Right ventricle myocardium inferior (tissue), 1 donor: ENCODE data around the gene RNF13. TPM values are rescaled to one million over a fixed set of nuclear protein-coding genes. Genes with fewer than 3 reads are reported as not detected.
"Not testable (repeated sequence)": the region's sequence is repeated elsewhere in the genome, so short reads cannot be mapped to it uniquely, and the experiment has no call there.

ENCODE experiments used
- ATAC-seq: fragments of 200-7000 bp; cut with Tn5 transposase; one replicate; pipeline ENCODE4 v1.9.1; 2020; ENCODE audit warnings: mild to moderate bottlenecking, moderate library complexity
- DNase-seq: peaks from one replicate; pipeline ENCODE4 v3.0.0; 2021; ENCODE audit errors: missing footprints
- intact Hi-C: fragments of 100-400 bp; cut with DNase I; formaldehyde crosslinking; loops from one replicate; pipeline ENCODE4 v1.11.0; 2022
- total RNA-seq: library from RNA; stranded (reverse); fragmentation: NEBNext Ultra II Directional; extraction: Animal tissue kit (Norgen Biotek cat#: 25700); gene quantifications from one replicate; pipeline ENCODE4 v1.2.1, GENCODE V29; 2021
- donor health status: DM: no; HTN: yes; CAD: no; lungs with severe emphysema.

RNF13 gene
- total RNA-seq, 1 donor from 2014 or later: 45.5 TPM

DNA sequence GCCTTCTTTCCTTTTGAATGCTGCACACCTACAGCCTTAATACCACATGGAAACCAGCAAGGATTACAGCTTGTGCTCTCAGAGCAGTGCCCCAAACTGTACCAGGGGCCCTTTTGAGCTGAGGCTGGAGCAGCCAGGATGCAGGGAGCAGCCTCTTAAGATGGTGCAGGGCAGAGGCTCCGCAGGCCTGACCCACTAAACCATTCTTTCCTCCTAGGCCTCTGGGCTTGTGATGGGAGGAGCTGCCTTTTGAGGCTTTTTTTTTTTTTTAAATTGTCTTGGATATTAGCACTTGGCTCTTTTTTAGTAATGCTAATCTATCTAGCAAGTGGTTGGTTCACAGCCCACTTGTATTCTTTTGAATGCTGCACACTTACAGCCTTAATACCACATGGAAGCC lies 120.0 kb downstream of the RNF13 start:
- ATAC-seq (no peak), DNase-seq (no peak)
- intact Hi-C loops: loop anchor here (10.0 kb wide), 1 partner anchor 252 kb away; no protein-coding TSS in a partner anchor

DNA sequence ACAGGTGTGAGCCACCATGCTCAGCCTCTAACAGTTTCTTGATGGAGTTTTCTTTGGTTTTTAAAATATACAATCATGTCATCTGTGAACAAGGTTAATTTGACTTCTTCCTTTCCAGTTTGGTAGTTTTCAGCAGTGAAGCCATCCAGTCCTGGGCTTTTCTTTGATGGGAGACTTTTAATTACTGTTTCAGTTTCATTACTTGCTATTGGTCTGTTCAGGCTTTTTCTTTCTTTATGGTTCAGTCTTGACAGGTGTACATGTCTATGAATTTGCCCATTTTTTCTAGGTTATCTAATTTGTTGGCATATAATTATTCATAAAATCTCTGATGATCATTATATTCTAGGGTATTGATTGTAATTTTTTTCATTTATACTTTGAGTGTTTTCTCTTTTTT lies 120.8 kb downstream of the RNF13 start:
- intact Hi-C loops: loop anchor here (10.0 kb wide), 1 partner anchor 251 kb away; no protein-coding TSS in a partner anchor
- ATAC-seq (no peak), DNase-seq (no peak)

GRCh38 chr3:149934524-149934923 lies 121.5 kb downstream of the RNF13 start:
- ATAC-seq (peak; percentile 93), DNase-seq (no peak)
- intact Hi-C loops: loop anchor here (10.0 kb wide), 1 partner anchor 250 kb away; no protein-coding TSS in a partner anchor

GRCh38 chr3:149936812-149937230 lies 123.8 kb downstream of the RNF13 start:
- ATAC-seq (peak; percentile 44), DNase-seq (peak; percentile 50)
- intact Hi-C loops: loop anchor here (2.0 to 10.0 kb wide), 2 partner anchors 248 to 284 kb away; no protein-coding TSS in a partner anchor

DNA sequence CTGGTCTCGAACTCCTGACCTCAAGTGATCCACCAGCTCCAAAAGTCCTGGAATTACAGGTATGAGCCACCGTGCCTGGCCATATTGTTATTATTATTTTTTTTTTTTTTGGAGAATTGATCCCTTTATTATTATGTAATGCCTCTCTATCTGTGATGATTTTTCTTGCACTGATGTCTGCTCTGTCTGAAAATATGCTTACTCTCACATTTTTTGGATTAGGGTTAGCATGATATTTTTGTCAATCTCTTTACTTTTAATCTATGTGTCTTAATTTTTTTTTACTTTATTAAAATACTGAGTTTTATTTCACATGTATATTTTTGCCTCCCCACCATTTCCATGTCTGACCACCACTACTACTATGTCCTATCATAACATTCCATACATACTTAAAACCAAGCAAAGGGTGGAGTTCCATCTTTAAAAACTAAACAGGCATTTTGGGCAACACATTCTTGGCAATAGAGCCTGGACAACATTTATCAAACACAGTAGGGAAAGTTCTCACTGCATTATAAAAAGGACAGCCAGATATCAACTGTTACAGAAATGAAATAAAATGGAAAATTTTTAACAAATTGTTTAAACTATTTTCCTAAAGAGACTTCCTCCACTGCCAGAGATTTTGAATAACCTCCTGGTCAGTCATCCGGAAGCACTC lies 125.5 kb downstream of the RNF13 start:
- DNase-seq, ATAC-seq: not testable (repeated sequence)
- intact Hi-C loops: loop anchor here (10.0 kb wide), 1 partner anchor 246 kb away; no protein-coding TSS in a partner anchor

DNA sequence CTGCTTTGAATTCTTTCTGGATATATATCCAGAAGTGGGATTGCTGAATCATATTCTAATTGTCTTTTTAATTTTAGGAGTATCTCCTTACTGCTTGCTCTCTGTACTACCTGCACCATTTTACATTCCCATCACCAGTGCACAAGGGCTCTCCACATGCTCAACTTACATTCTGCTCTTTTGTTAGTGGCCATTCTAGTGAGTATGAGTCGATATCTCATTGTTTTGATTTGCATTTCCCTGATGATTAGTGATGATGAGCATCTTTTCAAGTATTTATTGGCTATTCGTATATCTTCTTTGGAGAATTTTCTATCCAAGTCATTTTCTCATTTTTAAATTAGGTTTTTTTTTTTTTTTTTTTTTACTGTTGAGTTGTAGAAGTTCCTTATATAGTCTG lies 128.2 kb downstream of the RNF13 start:
- DNase-seq: no peak
- ATAC-seq: no peak
- intact Hi-C loops: no loop called here

GRCh38 chr3:149941946-149942345 lies 128.9 kb downstream of the RNF13 start:
- intact Hi-C loops: no loop called here

DNA sequence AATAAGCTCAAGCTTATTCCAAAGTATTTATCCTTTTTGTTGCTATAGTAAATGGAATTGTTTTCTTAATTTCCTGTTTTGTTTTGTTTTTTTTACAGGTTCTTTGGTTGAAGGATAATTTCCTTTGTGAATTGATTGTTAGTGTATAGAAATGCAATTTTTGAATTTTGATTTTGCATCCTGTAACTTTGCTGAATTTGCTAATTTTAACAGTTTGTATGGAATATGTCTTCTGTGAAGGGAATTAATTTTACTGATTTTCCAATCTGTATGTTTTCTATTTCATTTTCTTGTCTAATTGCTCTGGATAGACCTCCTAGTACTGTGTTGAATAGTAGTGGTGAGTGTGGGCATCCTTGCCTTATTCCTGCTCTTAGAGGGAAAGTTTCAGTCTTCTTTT lies 129.4 kb downstream of the RNF13 start:
- DNase-seq (no peak), ATAC-seq (no peak)
- intact Hi-C loops: no loop called here

More at GRCh38 chr3:149941946-149942345, 128.9 kb downstream of the RNF13 start:
- ATAC-seq (no peak), DNase-seq (no peak)

DNA sequence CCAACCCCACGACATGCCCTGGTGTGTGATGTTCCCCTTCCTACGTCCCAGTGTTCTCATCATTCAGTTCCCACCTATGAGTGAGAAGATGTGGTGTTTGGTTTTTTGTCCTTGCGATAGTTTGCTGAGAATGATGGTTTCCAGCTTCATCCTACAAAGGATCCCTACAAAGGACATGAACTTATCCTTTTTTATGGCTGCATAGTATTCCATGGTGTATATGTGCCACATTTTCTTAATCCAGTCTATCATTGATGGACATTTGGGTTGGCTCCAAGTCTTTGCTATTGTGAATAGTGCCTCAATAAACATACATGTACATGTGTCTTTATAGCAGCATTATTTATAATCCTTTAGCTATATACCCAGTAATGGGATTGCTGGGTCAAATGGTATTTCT lies 131.0 kb downstream of the RNF13 start:
- intact Hi-C loops, ATAC-seq, DNase-seq: not testable (repeated sequence)

DNA sequence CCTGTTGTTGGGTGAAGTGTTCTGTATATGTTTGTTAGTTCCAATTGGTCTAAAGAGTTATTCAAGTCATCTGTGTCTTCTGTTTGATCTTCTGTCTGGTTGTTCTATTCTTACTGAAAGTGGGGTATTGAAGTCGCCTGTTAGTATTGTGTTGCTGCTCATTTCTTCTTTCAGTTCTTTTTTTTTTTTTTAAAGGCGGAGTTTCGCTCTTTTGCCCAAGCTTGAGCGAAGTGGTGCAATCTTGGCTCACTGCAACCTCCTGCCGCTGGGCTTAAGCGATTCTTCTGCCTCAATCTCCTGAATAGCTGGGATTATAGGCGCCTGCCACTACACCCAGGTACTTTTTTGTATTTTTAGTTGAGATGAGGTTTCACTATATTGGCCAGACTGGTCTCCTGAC lies 134.2 kb downstream of the RNF13 start:
- no peak for DNase-seq
- ATAC-seq: no peak
- intact Hi-C loops: no loop called here

GRCh38 chr3:149949181-149949580 lies 136.2 kb downstream of the RNF13 start:
- intact Hi-C loops: no loop called here
- ATAC-seq: no peak
- DNase-seq: no peak

GRCh38 chr3:149954812-149955211 lies 141.8 kb downstream of the RNF13 start:
- intact Hi-C loops: no loop called here
- DNase-seq: no peak
- no peak for ATAC-seq

- DNase-seq (no peak), ATAC-seq (no peak)
- intact Hi-C loops: no loop called here
Measured at GRCh38 chr3:149955449-149955848, 142.4 kb downstream of the RNF13 start.

DNA sequence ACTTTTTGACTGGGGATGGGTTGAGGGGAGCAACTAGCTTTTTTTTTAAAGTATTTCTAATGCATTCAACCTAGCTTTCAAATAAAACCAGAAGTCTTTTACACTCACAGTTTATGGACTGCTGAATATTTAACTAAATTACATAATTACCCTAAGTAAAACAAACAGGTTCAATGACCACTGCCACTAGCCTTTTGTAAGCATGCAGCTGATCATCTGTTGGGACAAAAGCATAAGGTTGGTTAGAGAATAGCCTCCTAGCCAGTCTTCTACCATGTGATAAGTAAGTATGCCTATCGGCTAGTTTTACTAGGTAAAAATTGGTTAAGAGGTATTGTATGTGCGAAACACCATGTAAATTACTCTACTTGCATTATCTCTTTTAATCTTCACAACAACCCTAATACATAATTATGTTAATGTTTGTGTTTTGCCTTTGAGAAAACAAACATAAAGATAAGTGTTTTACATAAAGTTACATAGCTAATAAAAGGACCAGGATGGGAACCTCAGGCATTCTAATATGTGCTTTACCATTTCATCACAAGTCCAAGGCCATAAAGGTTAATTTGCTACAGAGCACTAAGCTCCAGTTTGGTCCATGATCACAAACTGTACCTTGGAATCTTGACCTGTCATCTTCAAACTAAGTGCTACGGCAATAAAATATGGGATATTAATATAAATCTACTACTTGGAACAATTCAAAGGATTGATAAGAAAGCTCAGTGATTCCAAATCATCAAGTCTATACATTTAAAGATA lies 144.5 kb downstream of the RNF13 start:
- DNase-seq: no peak
- no peak for ATAC-seq
- intact Hi-C loops: no loop called here

GRCh38 chr3:149958171-149958796 lies 145.3 kb downstream of the RNF13 start:
- ATAC-seq (no peak), DNase-seq (no peak)
- intact Hi-C loops: no loop called here

DNA sequence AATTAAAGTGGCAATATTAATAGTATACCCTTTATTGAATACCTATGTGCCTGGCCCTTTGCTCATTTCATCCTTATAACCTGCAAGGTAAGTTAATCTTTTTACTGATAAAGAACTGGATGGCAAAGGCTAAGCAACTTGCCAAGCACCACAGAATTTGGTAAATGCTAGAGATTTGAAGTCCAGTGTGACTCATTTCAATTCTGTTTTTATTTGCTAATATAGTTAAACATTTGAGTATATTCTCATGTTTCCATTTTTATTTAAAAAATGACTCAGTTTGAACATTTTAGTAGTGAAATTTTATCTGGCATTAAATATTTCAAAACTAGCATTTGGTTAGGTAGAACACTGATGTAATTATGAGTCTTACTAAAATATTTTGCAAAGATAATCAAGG lies 146.4 kb downstream of the RNF13 start:
- DNase-seq (no peak), ATAC-seq (no peak)
- intact Hi-C loops: no loop called here

DNA sequence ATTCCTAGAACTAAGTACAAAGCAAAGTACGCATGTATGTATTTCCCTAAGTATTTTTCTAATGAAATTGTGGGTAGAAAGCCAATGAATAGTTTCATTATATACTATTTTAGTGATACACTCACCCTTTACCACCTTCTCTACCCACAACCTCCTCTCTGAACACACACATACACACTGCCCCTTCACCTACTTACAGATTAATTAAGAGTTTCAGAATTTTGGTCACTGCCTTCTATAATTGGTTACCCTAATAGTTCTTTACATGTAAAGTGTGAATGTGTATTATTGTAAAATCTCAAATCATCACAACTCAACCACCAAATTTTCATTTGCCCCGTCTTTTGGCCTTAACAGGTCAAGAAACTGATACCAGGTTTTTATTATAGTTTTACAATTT lies 150.5 kb downstream of the RNF13 start:
- no peak for DNase-seq
- no peak for ATAC-seq
- intact Hi-C loops: loop anchor here (10.0 kb wide), 1 partner anchor 531 kb away; no protein-coding TSS in a partner anchor

DNA sequence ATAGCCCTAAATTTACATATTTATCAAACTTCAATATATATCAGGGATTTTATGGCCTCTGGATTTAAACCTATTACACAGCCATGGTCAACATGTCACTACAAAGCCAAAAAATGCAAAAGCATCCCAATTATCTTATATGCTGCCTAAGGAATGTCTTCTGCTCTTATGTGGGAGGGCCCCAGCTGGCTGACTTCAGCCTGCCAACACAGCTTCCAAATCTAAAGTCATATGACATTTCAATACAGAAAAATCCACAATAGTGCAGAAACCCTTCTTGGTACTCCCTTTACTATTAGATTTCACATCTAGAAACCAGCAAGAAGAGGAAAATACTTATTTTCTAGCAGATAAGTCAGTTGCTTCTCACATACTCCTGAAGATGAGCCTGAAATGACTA lies 151.3 kb downstream of the RNF13 start:
- ATAC-seq (no peak), DNase-seq (no peak)
- intact Hi-C loops: loop anchor here (10.0 kb wide), 1 partner anchor 531 kb away; no protein-coding TSS in a partner anchor

DNA sequence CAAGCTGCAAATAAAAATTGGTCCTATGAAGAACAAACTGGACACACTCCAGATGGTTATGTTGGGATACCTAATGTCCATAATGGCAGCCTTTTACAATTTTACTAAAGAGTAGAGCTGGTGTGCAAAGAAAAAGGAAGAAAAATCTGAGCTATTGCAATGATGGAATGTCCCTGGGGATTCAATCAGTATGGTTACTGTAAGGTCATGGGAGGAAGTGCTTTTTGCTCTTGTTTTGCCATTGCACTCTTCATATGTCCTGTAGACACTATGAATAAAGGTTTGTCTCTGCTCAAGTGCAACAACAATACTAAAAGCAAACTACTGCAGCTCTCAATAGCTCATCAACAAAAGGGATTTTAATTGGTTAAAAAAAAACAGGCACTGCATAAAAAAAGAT lies 152.3 kb downstream of the RNF13 start:
- no peak for ATAC-seq
- intact Hi-C loops: loop anchor here (10.0 kb wide), 1 partner anchor 530 kb away; no protein-coding TSS in a partner anchor

More for the DNA sequence above, 152.3 kb downstream of the RNF13 start:
- DNase-seq: no peak
